GM19324 (cell line): ENCODE results near the gene CPEB3.
"Not testable (repeated sequence)": the region's sequence is repeated elsewhere in the genome, so short reads cannot be mapped to it uniquely, and the experiment has no call there.

ENCODE experiments used
- ATAC-seq: cut with Tn5 transposase; IDR thresholded peaks from one replicate; pipeline ENCODE4 v1.9.1; 2021; ENCODE audit warnings: mild to moderate bottlenecking, moderate library complexity; ENCODE audit not compliant: unreplicated experiment, low FRiP score

The CPEB3 gene

GRCh38 chr10:92216608-92217007, 74.3 kb downstream of the CPEB3 start:
- ATAC-seq, result not testable (repeated sequence)

- ATAC-seq, result not testable (repeated sequence)
These were observed 75.7 kb downstream of the CPEB3 start for GRCh38 chr10:92215222-92215621.

GRCh38 chr10:92213049-92213448, 77.8 kb downstream of the CPEB3 start:
- no peak for ATAC-seq

GRCh38 chr10:92208736-92209135, 82.1 kb downstream of the CPEB3 start:
- ATAC-seq, result no peak

GRCh38 chr10:92208157-92208720, 82.6 kb downstream of the CPEB3 start:
- no peak for ATAC-seq

- ATAC-seq, result no peak
These were observed 83.8 kb downstream of the CPEB3 start for GRCh38 chr10:92207061-92207460.

GRCh38 chr10:92203919-92204623, 86.8 kb downstream of the CPEB3 start:
- ATAC-seq, result no peak

- ATAC-seq, result no peak
These were observed 88.3 kb downstream of the CPEB3 start for GRCh38 chr10:92202536-92202935.

GRCh38 chr10:92200564-92200963, 90.3 kb downstream of the CPEB3 start:
- no peak for ATAC-seq

- no peak for ATAC-seq
These were observed 103.8 kb downstream of the CPEB3 start for GRCh38 chr10:92187101-92187500.

GRCh38 chr10:92184977-92185376, 105.9 kb downstream of the CPEB3 start:
- ATAC-seq, result no peak

GRCh38 chr10:92183199-92183598, 107.7 kb downstream of the CPEB3 start:
- ATAC-seq, result no peak

GRCh38 chr10:92181575-92181974, 109.3 kb downstream of the CPEB3 start:
- no peak for ATAC-seq

GRCh38 chr10:92180399-92180798, 110.5 kb downstream of the CPEB3 start:
- ATAC-seq, result no peak

GRCh38 chr10:92177546-92177945, 113.3 kb downstream of the CPEB3 start:
- ATAC-seq, result no peak

- ATAC-seq, result no peak
These were observed 115.7 kb downstream of the CPEB3 start for GRCh38 chr10:92175164-92175563.

- ATAC-seq, result no peak
These were observed 116.9 kb downstream of the CPEB3 start for GRCh38 chr10:92173996-92174395.

GRCh38 chr10:92164036-92164696, 126.7 kb downstream of the CPEB3 start:
- ATAC-seq, result no peak

GRCh38 chr10:92162541-92162940, 128.3 kb downstream of the CPEB3 start:
- ATAC-seq, result no peak

- ATAC-seq, result no peak
These were observed 133.8 kb downstream of the CPEB3 start for GRCh38 chr10:92156874-92157773.

GRCh38 chr10:92150823-92151222, 140.1 kb downstream of the CPEB3 start:
- ATAC-seq, result no peak
